Neuronal stem cell (in vitro differentiated cells): ENCODE measurements around the gene PLCE1.
"Not testable (repeated sequence)": the region's sequence is repeated elsewhere in the genome, so short reads cannot be mapped to it uniquely, and the experiment has no call there.

Experiments
- DNase-seq: peaks from one replicate; pipeline ENCODE4 v3.0.0-alpha.2; 2013; ENCODE audit warnings: low spot score
- H2AFZ ChIP-seq: one replicate; pipeline ENCODE4 v1.6.1; 2013; ENCODE audit warnings: mild to moderate bottlenecking, low read length, inconsistent platforms
- H2AK5ac ChIP-seq: 2 replicates; pipeline ENCODE4 v1.6.1; 2013; ENCODE audit warnings: low read depth, mild to moderate bottlenecking, inconsistent platforms, low read length, moderate library complexity, mixed read lengths
- H2BK120ac ChIP-seq: 2 replicates; pipeline ENCODE4 v1.6.1; 2013; ENCODE audit warnings: low read depth, mild to moderate bottlenecking, inconsistent platforms, low read length, moderate library complexity, mixed read lengths
- H2BK12ac ChIP-seq: one replicate; pipeline ENCODE4 v1.6.1; 2013; ENCODE audit warnings: low read length, inconsistent platforms
- H2BK15ac ChIP-seq: 2 replicates; pipeline ENCODE4 v1.6.1; 2013; ENCODE audit warnings: mild to moderate bottlenecking, low read length, inconsistent platforms, mixed read lengths
- H2BK5ac ChIP-seq: one replicate; pipeline ENCODE4 v1.6.1; 2013; ENCODE audit warnings: inconsistent platforms, mild to moderate bottlenecking, low read length, moderate library complexity
- H3K14ac ChIP-seq: one replicate; pipeline ENCODE4 v1.6.1; 2013; ENCODE audit warnings: low read length, inconsistent platforms
- H3K18ac ChIP-seq: 2 replicates; pipeline ENCODE4 v1.6.1; 2013; ENCODE audit warnings: low read length, inconsistent platforms
- H3K23ac ChIP-seq: 2 replicates; pipeline ENCODE4 v1.6.1; 2013; ENCODE audit warnings: low read depth, mild to moderate bottlenecking, mixed read lengths, low read length, inconsistent platforms; ENCODE audit not compliant: poor library complexity
- H3K27ac ChIP-seq: replicated peaks from 3 replicates; pipeline ENCODE4 v1.5.1; 2013; ENCODE audit warnings: low read length, inconsistent platforms
- H3K27me3 ChIP-seq, 3 experiments: 2 replicates each; pipeline ENCODE4 v1.6.1; 2013; ENCODE audit warnings: low read length in 3 of 3, mild to moderate bottlenecking in 2 of 3, inconsistent platforms in 1 of 3, low read depth in 1 of 3, mixed read lengths in 1 of 3, moderate library complexity in 1 of 3; ENCODE audit not compliant: control insufficient read depth in 3 of 3, insufficient read depth in 3 of 3
- H3K36me3 ChIP-seq, 2 donors: replicated peaks in 1 of 2; 2 replicates each; pipeline ENCODE4 v1.6.1; 2013; ENCODE audit warnings: low read length in 2 of 2; ENCODE audit not compliant: control insufficient read depth in 2 of 2, insufficient read depth in 2 of 2
- H3K4ac ChIP-seq: 2 replicates; pipeline ENCODE4 v1.6.1; 2013; ENCODE audit warnings: inconsistent platforms, mild to moderate bottlenecking, low read length, moderate library complexity
- H3K4me1 ChIP-seq, 2 donors: 1 replicate in 1 of 2; 2 replicates in 1 of 2; pipeline ENCODE4 v1.6.1; 2013; ENCODE audit warnings: low read length in 2 of 2, low read depth in 1 of 2; ENCODE audit not compliant: control insufficient read depth in 2 of 2, insufficient read depth in 1 of 2
- H3K4me2 ChIP-seq: one replicate; pipeline ENCODE4 v1.6.1; 2013; ENCODE audit warnings: mild to moderate bottlenecking, low read length, inconsistent platforms; ENCODE audit not compliant: insufficient read depth, poor library complexity, severe bottlenecking
- H3K4me3 ChIP-seq, 2 donors: 2 replicates each; pipeline ENCODE4 v1.5.1; 2013; ENCODE audit warnings: low read length in 2 of 2, mild to moderate bottlenecking in 2 of 2, inconsistent platforms in 1 of 2, moderate library complexity in 1 of 2
- H3K79me1 ChIP-seq: one replicate; pipeline ENCODE4 v1.6.1; 2013; ENCODE audit warnings: low read depth, mild to moderate bottlenecking, inconsistent platforms, low read length, moderate library complexity
- H3K9ac ChIP-seq: one replicate; pipeline ENCODE4 v1.6.1; 2013; ENCODE audit warnings: mild to moderate bottlenecking, low read depth, low read length, inconsistent platforms; ENCODE audit not compliant: poor library complexity
- H3K9me3 ChIP-seq, 2 donors: replicated peaks in 1 of 2; 2 replicates each; pipeline versions ENCODE3 to v1.6.1; 2013; ENCODE audit warnings: low read length in 2 of 2, mild to moderate bottlenecking in 2 of 2, inconsistent platforms in 1 of 2, low read depth in 1 of 2, mixed read lengths in 1 of 2, moderate library complexity in 1 of 2; ENCODE audit not compliant: control insufficient read depth in 2 of 2, insufficient read depth in 1 of 2
- H4K8ac ChIP-seq: one replicate; pipeline ENCODE4 v1.6.1; 2013; ENCODE audit warnings: low read depth, mild to moderate bottlenecking, inconsistent platforms, low read length, moderate library complexity
- H4K91ac ChIP-seq: one replicate; pipeline ENCODE4 v1.6.1; 2013; ENCODE audit warnings: low read length, low read depth, mild to moderate bottlenecking, inconsistent platforms; ENCODE audit not compliant: poor library complexity
- WGBS, 2 donors: extraction: QIAGEN DNeasy Blood & Tissue Kit; methylation state at CpG; one replicate each; pipeline ENCODE4 v1.1.7; 2013; ENCODE audit warnings: missing lambda C conversion rate in 2 of 2, mixed read lengths in 1 of 2; ENCODE audit not compliant: insufficient read length in 2 of 2, insufficient replicate concordance in 1 of 2; ENCODE audit errors: extremely low coverage in 2 of 2; 5-methylcytosine and 5-hydroxymethylcytosine counted together

The PLCE1 gene

GRCh38 chr10:93967756-93968155 is 26.0 kb upstream of the PLCE1 start:
- H4K8ac ChIP-seq, result no peak overlapping the region
- H2BK15ac ChIP-seq, result no peak overlapping the region
- no peaks in the 10 kb centered on the region for H3K27me3 ChIP-seq
- no peaks in the 10 kb centered on the region for H3K9me3 ChIP-seq
- no peak overlapping the region for H2BK5ac ChIP-seq
- no peaks in the 10 kb centered on the region for H3K4me1 ChIP-seq
- H3K18ac ChIP-seq, result no peak overlapping the region
- no peak overlapping the region for H3K23ac ChIP-seq
- no peak overlapping the region for H2BK120ac ChIP-seq
- H3K4ac ChIP-seq, result no peak overlapping the region
- H2AK5ac ChIP-seq, result no peak overlapping the region
- no CpG with 5 or more reads among the region's 2 CpGs for WGBS, 2 donors
- H3K79me1 ChIP-seq, result no peaks in the 10 kb centered on the region
- no peak overlapping the region for H3K9ac ChIP-seq
- no peaks in the 10 kb centered on the region for H3K36me3 ChIP-seq
- no peak for DNase-seq
- H3K4me3 ChIP-seq, result no peak overlapping the region
- H3K27ac ChIP-seq, result no peak overlapping the region
- no peak overlapping the region for H4K91ac ChIP-seq
- no peak overlapping the region for H3K4me2 ChIP-seq
- no peak overlapping the region for H2AFZ ChIP-seq
- no peak overlapping the region for H2BK12ac ChIP-seq
- no peak overlapping the region for H3K14ac ChIP-seq

- Histone ChIP-seq H2BK12ac (no peak overlapping the region), H3K79me1 (no peaks in the 10 kb centered on the region), H2BK5ac (no peak overlapping the region), H4K8ac (no peak overlapping the region), H3K36me3 (no peaks in the 10 kb centered on the region), H3K27me3 (no peaks in the 10 kb centered on the region), H3K18ac (no peak overlapping the region), H3K9me3 (no peaks in the 10 kb centered on the region), H3K4me3 (no peak overlapping the region), H3K4ac (no peak overlapping the region), H3K4me2 (no peak overlapping the region), H3K14ac (no peak overlapping the region), H3K9ac (no peak overlapping the region), H2AK5ac (no peak overlapping the region), H4K91ac (no peak overlapping the region), H2AFZ (no peak overlapping the region), H3K4me1 (no peaks in the 10 kb centered on the region), H2BK15ac (no peak overlapping the region), H2BK120ac (no peak overlapping the region), H3K23ac (no peak overlapping the region), H3K27ac (no peak overlapping the region)
- WGBS, 2 donors, result no CpG with 5 or more reads among the region's 4 CpGs
- DNase-seq, result no peak
Observed at GRCh38 chr10:93968540-93968945, 25.2 kb upstream of the PLCE1 start.

GRCh38 chr10:93970433-93971010 is 23.2 kb upstream of the PLCE1 start:
- H3K36me3 ChIP-seq, H3K4me2 ChIP-seq, H3K4me1 ChIP-seq, H3K4me3 ChIP-seq, H3K27me3 ChIP-seq, H2AFZ ChIP-seq, H2BK15ac ChIP-seq, H3K79me1 ChIP-seq, H3K9me3 ChIP-seq, H2BK5ac ChIP-seq, H2BK12ac ChIP-seq, H3K9ac ChIP-seq, H3K27ac ChIP-seq, H4K8ac ChIP-seq, H3K23ac ChIP-seq, H3K14ac ChIP-seq, H2BK120ac ChIP-seq, H2AK5ac ChIP-seq, H3K4ac ChIP-seq, DNase-seq, H3K18ac ChIP-seq, H4K91ac ChIP-seq: not testable (repeated sequence)
- WGBS, 2 donors, result no CpG with 5 or more reads among the region's 44 CpGs

- H3K27me3 ChIP-seq, result no peaks in the 10 kb centered on the region
- no peak overlapping the region for H3K4ac ChIP-seq
- no peak overlapping the region for H2BK15ac ChIP-seq
- H3K23ac ChIP-seq, result no peak overlapping the region
- H2BK120ac ChIP-seq, result no peak overlapping the region
- no peak overlapping the region for H3K14ac ChIP-seq
- no peaks in the 10 kb centered on the region for H3K4me1 ChIP-seq
- H3K27ac ChIP-seq, result no peak overlapping the region
- no peak overlapping the region for H2BK12ac ChIP-seq
- no peak overlapping the region for H4K8ac ChIP-seq
- DNase-seq, result no peak
- no peaks in the 10 kb centered on the region for H3K36me3 ChIP-seq
- H3K4me3 ChIP-seq, result no peak overlapping the region
- H2BK5ac ChIP-seq, result no peak overlapping the region
- H2AFZ ChIP-seq, result no peak overlapping the region
- WGBS, 2 donors, result no CpG with 5 or more reads among the region's 2 CpGs
- H3K18ac ChIP-seq, result no peak overlapping the region
- no peak overlapping the region for H3K9ac ChIP-seq
- H2AK5ac ChIP-seq, result no peak overlapping the region
- no peak overlapping the region for H3K4me2 ChIP-seq
- no peaks in the 10 kb centered on the region for H3K79me1 ChIP-seq
- no peaks in the 10 kb centered on the region for H3K9me3 ChIP-seq
- no peak overlapping the region for H4K91ac ChIP-seq
Observed at GRCh38 chr10:93973748-93974445, 19.8 kb upstream of the PLCE1 start.
